ENCODE results near the gene ABHD3. TPM values are rescaled to one million over a fixed set of nuclear protein-coding genes. Genes with fewer than 3 reads are reported as not detected.

ABHD3 gene
- total RNA-seq, 1 experiment from 2014 or later: 45.4 TPM

- H3K9me3 ChIP-seq (ENCODE audit: low read depth, low read length, poor library complexity, severe bottlenecking): no peaks in the 10 kb centered on the region
Measured at GRCh38 chr18:21663578-21663977, 41.0 kb downstream of the ABHD3 start.

DNA sequence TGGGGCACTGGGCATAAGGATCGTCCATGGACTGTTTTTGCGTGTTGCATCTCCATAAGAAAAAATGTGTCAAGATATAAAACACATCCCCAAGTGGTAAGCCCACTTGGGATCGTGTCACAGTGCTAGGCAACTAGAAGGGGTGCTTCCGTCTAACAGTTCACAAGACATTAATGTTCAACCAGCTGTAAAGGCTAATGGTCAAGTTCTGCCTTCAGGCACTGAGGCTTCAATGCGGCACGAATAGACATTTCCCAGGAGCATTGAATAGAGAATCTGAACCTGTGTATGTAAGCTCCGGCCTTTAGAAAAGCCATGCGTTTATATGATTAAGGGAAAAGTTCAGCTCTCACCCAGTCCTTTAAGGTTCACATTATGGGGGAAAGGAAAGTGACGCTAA is 42.0 kb downstream of the ABHD3 start:
- peaks cover 27% of the 10 kb centered on the region for H3K36me3 ChIP-seq (ENCODE audit: insufficient read depth, low read length, poor library complexity, severe bottlenecking)
- H3K27me3 ChIP-seq (replicated peaks; ENCODE audit: insufficient read depth, low read depth, low read length, poor library complexity): no peaks in the 10 kb centered on the region
- TF ChIP-seq EZH2 (IDR thresholded peaks at IDR 0.05; ENCODE audit: borderline replicate concordance, low read depth, low read length, poor library complexity, severe bottlenecking) (no peak), CTCF (conservative IDR thresholded peaks at IDR 0.05; ENCODE audit: low read depth, low read length) (no peak)
- no peak for DNase-seq (ENCODE audit: low spot score)
- ChIA-PET CTCF (no interaction called here), POLR2A (ENCODE audit: low non-redundant PET) (interaction anchor here (0.6 kb wide), 1 partner anchor 1334 kb away, joined by 5 read pairs; no protein-coding TSS in a partner anchor)
- H3K27ac ChIP-seq (ENCODE audit: low read depth, low read length, poor library complexity, severe bottlenecking): no peak overlapping the region
- no peaks in the 10 kb centered on the region for H3K4me1 ChIP-seq (ENCODE audit: insufficient read depth, low read length, poor library complexity, severe bottlenecking)
- no peaks in the 10 kb centered on the region for H3K9me3 ChIP-seq (ENCODE audit: low read depth, low read length, poor library complexity, severe bottlenecking)
- BruUV-seq (replicated peaks): no TSS peak
- H3K4me3 ChIP-seq (ENCODE audit: low read depth, low read length, poor library complexity, severe bottlenecking): no peak overlapping the region
- intact Hi-C loops (cut with micrococcal nuclease; ENCODE audit: unreplicated experiment): no loop called here

More at GRCh38 chr18:21663578-21663977, 41.0 kb downstream of the ABHD3 start:
- Histone ChIP-seq H3K36me3 (ENCODE audit: insufficient read depth, low read length, poor library complexity, severe bottlenecking) (peaks cover 27% of the 10 kb centered on the region), H3K4me1 (ENCODE audit: insufficient read depth, low read length, poor library complexity, severe bottlenecking) (no peaks in the 10 kb centered on the region), H3K27ac (ENCODE audit: low read depth, low read length, poor library complexity, severe bottlenecking) (no peak overlapping the region), H3K27me3 (replicated peaks; ENCODE audit: insufficient read depth, low read depth, low read length, poor library complexity) (no peaks in the 10 kb centered on the region), H3K4me3 (ENCODE audit: low read depth, low read length, poor library complexity, severe bottlenecking) (no peak overlapping the region)
- no TSS peak for BruUV-seq (replicated peaks)
- intact Hi-C loops (cut with micrococcal nuclease; ENCODE audit: unreplicated experiment): no loop called here
- no peak for DNase-seq (ENCODE audit: low spot score)
- CTCF ChIA-PET: no interaction called here
- TF ChIP-seq CTCF (conservative IDR thresholded peaks at IDR 0.05; ENCODE audit: low read depth, low read length) (no peak), EZH2 (IDR thresholded peaks at IDR 0.05; ENCODE audit: borderline replicate concordance, low read depth, low read length, poor library complexity, severe bottlenecking) (no peak)
- POLR2A ChIA-PET (ENCODE audit: low non-redundant PET): no interaction called here

GRCh38 chr18:21660078-21660477 is 44.5 kb downstream of the ABHD3 start:
- Histone ChIP-seq H3K27me3 (replicated peaks; ENCODE audit: insufficient read depth, low read depth, low read length, poor library complexity) (no peaks in the 10 kb centered on the region), H3K4me3 (ENCODE audit: low read depth, low read length, poor library complexity, severe bottlenecking) (no peak overlapping the region), H3K9me3 (ENCODE audit: low read depth, low read length, poor library complexity, severe bottlenecking) (no peaks in the 10 kb centered on the region), H3K4me1 (ENCODE audit: insufficient read depth, low read length, poor library complexity, severe bottlenecking) (no peaks in the 10 kb centered on the region), H3K36me3 (ENCODE audit: insufficient read depth, low read length, poor library complexity, severe bottlenecking) (peaks cover 27% of the 10 kb centered on the region), H3K27ac (ENCODE audit: low read depth, low read length, poor library complexity, severe bottlenecking) (no peak overlapping the region)
- no TSS peak for BruUV-seq (replicated peaks)
- intact Hi-C loops (cut with micrococcal nuclease; ENCODE audit: unreplicated experiment): no loop called here
- DNase-seq (ENCODE audit: low spot score): no peak
- ChIA-PET POLR2A (ENCODE audit: low non-redundant PET) (no interaction called here), CTCF (no interaction called here)
- TF ChIP-seq EZH2 (IDR thresholded peaks at IDR 0.05; ENCODE audit: borderline replicate concordance, low read depth, low read length, poor library complexity, severe bottlenecking): no peak
- no peak for TF ChIP-seq CTCF (conservative IDR thresholded peaks at IDR 0.05; ENCODE audit: low read depth, low read length)

All from A673 (cell line).